Gastroesophageal sphincter (tissue), 4 donors: ENCODE measurements around the gene A2M. TPM values are rescaled to one million over a fixed set of nuclear protein-coding genes. Genes with fewer than 3 reads are reported as not detected.

Experiments
- ATAC-seq: fragments of 150-250 bp; one replicate; pipeline ENCODE4 v1.9.1; 2016; ENCODE audit warnings: mild to moderate bottlenecking, moderate library complexity
- H3K27ac ChIP-seq, 4 donors: fragments of 200-600 bp; sonication (generic) in 3 of 4; 1 replicate in 3 of 4; 2 replicates in 1 of 4; pipeline ENCODE4 v1.5.1; 2016 to 2019
- H3K27me3 ChIP-seq: fragments of 200-600 bp; sonication (generic); one replicate; pipeline ENCODE4 v1.5.1; 2019
- H3K36me3 ChIP-seq, 2 donors: fragments of 200-600 bp; sonication (generic); one replicate each; pipeline ENCODE4 v1.5.1; 2019; ENCODE audit warnings: control low read depth in 1 of 2
- H3K4me1 ChIP-seq, 3 donors: fragments of 200-600 bp; sonication (generic); 1 replicate in 2 of 3; 2 replicates in 1 of 3; pipeline ENCODE4 v1.5.1; 2016 to 2019; ENCODE audit warnings: control low read depth in 2 of 3
- H3K4me3 ChIP-seq, 2 donors: fragments of 200-600 bp; sonication (generic); one replicate each; pipeline ENCODE4 v1.5.1; 2019; ENCODE audit warnings: mild to moderate bottlenecking in 1 of 2, moderate library complexity in 1 of 2
- H3K9me3 ChIP-seq, 3 donors: fragments of 200-600 bp; sonication (generic); one replicate each; pipeline ENCODE4 v1.5.1; 2017 to 2019; ENCODE audit warnings: control low read depth in 2 of 3
- CTCF ChIP-seq, 4 experiments: fragments of 200-600 bp in 2 of 4; fragments of 450-650 bp in 2 of 4; sonication (generic) in 1 of 4; IDR thresholded peaks; one replicate each; pipeline ENCODE4 v1.5.1; 2017 to 2019; ENCODE audit warnings: antibody characterized with exemption in 4 of 4, mild to moderate bottlenecking in 2 of 4, moderate library complexity in 2 of 4
- EP300 ChIP-seq: sonication (generic); formaldehyde crosslinking; IDR thresholded peaks from one replicate; pipeline ENCODE4 v1.6.1; 2017; ENCODE audit warnings: antibody characterized with exemption, mild to moderate bottlenecking
- POLR2A ChIP-seq, 2 donors: fragments of 450-650 bp; IDR thresholded peaks; one replicate each; pipeline ENCODE4 v1.6.1; 2017; ENCODE audit warnings: antibody characterized with exemption in 2 of 2, mild to moderate bottlenecking in 2 of 2, moderate library complexity in 1 of 2
- POLR2AphosphoS5 ChIP-seq: sonication (generic); formaldehyde crosslinking; IDR thresholded peaks from one replicate; pipeline ENCODE4 v1.6.1; 2017; ENCODE audit warnings: antibody characterized with exemption
- WGBS, 2 donors: methylation state at CpG; one replicate each; pipeline ENCODE4 v1.1.5; 2018; ENCODE audit warnings: low coverage in 1 of 2; 5-methylcytosine and 5-hydroxymethylcytosine counted together
- total RNA-seq, 4 donors: library from RNA; depleted of rRNA; stranded (reverse); fragments of >200 nt; gene quantifications; one replicate each; pipeline ENCODE4 v1.1.0, GENCODE V29; 2016

Gene A2M
- total RNA-seq, 4 donors from 2014 or later: 268 to 632 (median 588) TPM

- Histone ChIP-seq H3K36me3 (no peaks in the 10 kb centered on the region), H3K9me3 (no peaks in the 10 kb centered on the region), H3K4me3 (no peak overlapping the region), H3K4me1 (no peaks in the 10 kb centered on the region), H3K27ac (no peak overlapping the region), H3K27me3 (no peaks in the 10 kb centered on the region)
- WGBS, 2 donors: 90 to 94% methylated on average over 6 to 7 of the region's 7 CpGs
- ATAC-seq: no peak
- TF ChIP-seq CTCF (IDR thresholded peaks at IDR 0.05) (no peak), EP300 (no peak), POLR2AphosphoS5 (no peak), POLR2A (IDR thresholded peaks at IDR 0.05) (no peak)
Measured at GRCh38 chr12:9027161-9028059, 88.3 kb downstream of the A2M start.

GRCh38 chr12:9024512-9024911 lies 91.2 kb downstream of the A2M start:
- Histone ChIP-seq H3K4me3 (no peak overlapping the region), H3K27ac (no peak overlapping the region), H3K4me1 (no peaks in the 10 kb centered on the region), H3K27me3 (no peaks in the 10 kb centered on the region), H3K9me3 (no peaks in the 10 kb centered on the region), H3K36me3 (no peaks in the 10 kb centered on the region)
- 84 to 96% methylated on average over 2 of the region's 2 CpGs for WGBS, 2 donors
- TF ChIP-seq POLR2AphosphoS5 (no peak), EP300 (no peak), POLR2A (IDR thresholded peaks at IDR 0.05) (no peak), CTCF (IDR thresholded peaks at IDR 0.05) (no peak)
- no peak for ATAC-seq

DNA sequence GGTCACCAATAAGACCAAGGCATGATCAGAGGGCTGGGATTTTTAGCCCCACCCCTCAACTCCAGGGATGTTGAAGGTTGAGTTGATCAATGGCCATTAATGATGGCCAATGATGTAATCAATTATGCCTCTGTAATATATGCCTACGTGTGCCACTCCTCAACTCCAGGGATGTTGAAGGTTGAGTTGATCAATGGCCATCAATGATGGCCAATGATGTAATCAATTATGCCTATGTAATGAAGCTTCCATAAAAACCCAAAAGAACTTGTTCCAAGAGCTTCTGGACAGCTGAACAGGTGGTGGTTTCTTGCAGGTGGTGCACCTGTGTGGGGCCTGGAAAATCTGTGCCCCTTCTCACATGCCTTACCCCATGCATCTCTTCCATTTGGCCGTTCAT lies 93.1 kb downstream of the A2M start:
- H3K9me3 ChIP-seq: peaks cover 0 to 8% (median 0%) of the 10 kb centered on the region in 3 donors
- ATAC-seq: no peak
- no peak overlapping the region for H3K4me3 ChIP-seq
- TF ChIP-seq POLR2A (IDR thresholded peaks at IDR 0.05) (no peak), CTCF (IDR thresholded peaks at IDR 0.05) (no peak), EP300 (no peak), POLR2AphosphoS5 (no peak)
- no peaks in the 10 kb centered on the region for H3K27me3 ChIP-seq
- H3K36me3 ChIP-seq: no peaks in the 10 kb centered on the region
- no peaks in the 10 kb centered on the region for H3K4me1 ChIP-seq
- WGBS, 2 donors: 64% methylated on average over 2 of the region's 2 CpGs; no CpG with 5 or more reads in 1 of the 2 donors
- no peak overlapping the region for H3K27ac ChIP-seq

Other genes with a start within 250 kb of the A2M start
- gene PHC1, start 201.4 kb downstream of the A2M start, total RNA-seq: 10 to 100 TPM; 22.7 to 52.0 (median 42.1) TPM
- 100 to 1,000 TPM in 1 of 4 donors, 10 to 100 TPM in 3; 79.5 to 105 (median 90.2) TPM for gene M6PR, start 166.3 kb downstream of the A2M start, total RNA-seq
- 1 to 10 TPM in 2 of 4 donors, under 1 TPM in 1, not detected in 1; 0.45 to 5.7 (median 1.6) TPM for gene KLRG1, start 126.4 kb downstream of the A2M start, total RNA-seq
- under 1 TPM in 2 of 4 donors, not detected in 2; 0.16 to 0.62 TPM for gene PZP, start 92.5 kb upstream of the A2M start, total RNA-seq